ENCODE results near the gene DDIT4. TPM values are rescaled to one million over a fixed set of nuclear protein-coding genes. Genes with fewer than 3 reads are reported as not detected.
"Not testable (repeated sequence)": the region's sequence is repeated elsewhere in the genome, so short reads cannot be mapped to it uniquely, and the experiment has no call there.

The DDIT4 gene
- polyA plus RNA-seq, 1 donor from 2014 or later = 29.9 TPM

GRCh38 chr10:72306215-72306760, 32.6 kb downstream of the DDIT4 start:
- no peaks in the 10 kb centered on the region for H3K36me3 ChIP-seq (ENCODE audit: insufficient read depth, low read length)
- no peak overlapping the region for H3K4me2 ChIP-seq (ENCODE audit: low read length)
- no peaks in the 10 kb centered on the region for H3K9me3 ChIP-seq (ENCODE audit: low read length)
- H3F3A ChIP-seq (ENCODE audit: insufficient read depth, low read length, poor library complexity, severe bottlenecking) = no peaks in the 10 kb centered on the region
- no peaks in the 10 kb centered on the region for H3K9me2 ChIP-seq (ENCODE audit: insufficient read depth, low read length)
- no peaks in the 10 kb centered on the region for H3K79me2 ChIP-seq (replicated peaks; ENCODE audit: insufficient read depth, low read length)
- H4K20me1 ChIP-seq (ENCODE audit: insufficient read depth) = no peaks in the 10 kb centered on the region
- H3K4me3 ChIP-seq (ENCODE audit: low read length) = no peak overlapping the region
- no peaks in the 10 kb centered on the region for H3K27me3 ChIP-seq (ENCODE audit: insufficient read depth, low read depth, low read length)
- H3K9ac ChIP-seq (ENCODE audit: low read length) = no peak overlapping the region
- TF ChIP-seq CTCF (IDR thresholded peaks at IDR 0.05; ENCODE audit: poor library complexity, severe bottlenecking) (no peak), MXI1 (conservative IDR thresholded peaks at IDR 0.05; ENCODE audit: poor library complexity, severe bottlenecking) (no peak), RAD21 (conservative IDR thresholded peaks at IDR 0.05) (no peak), POLR2AphosphoS5 (IDR thresholded peaks at IDR 0.05) (no peak), TAF1 (IDR thresholded peaks at IDR 0.05; ENCODE audit: low read depth) (no peak), EZH2 (IDR thresholded peaks at IDR 0.05; ENCODE audit: borderline replicate concordance, insufficient read depth, low read length, poor library complexity, severe bottlenecking) (no peak), EP300 (conservative IDR thresholded peaks at IDR 0.05; ENCODE audit: poor library complexity, severe bottlenecking) (no peak), SMC3 (conservative IDR thresholded peaks at IDR 0.05; ENCODE audit: poor library complexity) (no peak)
- TF ChIP-seq, protein P1, sequence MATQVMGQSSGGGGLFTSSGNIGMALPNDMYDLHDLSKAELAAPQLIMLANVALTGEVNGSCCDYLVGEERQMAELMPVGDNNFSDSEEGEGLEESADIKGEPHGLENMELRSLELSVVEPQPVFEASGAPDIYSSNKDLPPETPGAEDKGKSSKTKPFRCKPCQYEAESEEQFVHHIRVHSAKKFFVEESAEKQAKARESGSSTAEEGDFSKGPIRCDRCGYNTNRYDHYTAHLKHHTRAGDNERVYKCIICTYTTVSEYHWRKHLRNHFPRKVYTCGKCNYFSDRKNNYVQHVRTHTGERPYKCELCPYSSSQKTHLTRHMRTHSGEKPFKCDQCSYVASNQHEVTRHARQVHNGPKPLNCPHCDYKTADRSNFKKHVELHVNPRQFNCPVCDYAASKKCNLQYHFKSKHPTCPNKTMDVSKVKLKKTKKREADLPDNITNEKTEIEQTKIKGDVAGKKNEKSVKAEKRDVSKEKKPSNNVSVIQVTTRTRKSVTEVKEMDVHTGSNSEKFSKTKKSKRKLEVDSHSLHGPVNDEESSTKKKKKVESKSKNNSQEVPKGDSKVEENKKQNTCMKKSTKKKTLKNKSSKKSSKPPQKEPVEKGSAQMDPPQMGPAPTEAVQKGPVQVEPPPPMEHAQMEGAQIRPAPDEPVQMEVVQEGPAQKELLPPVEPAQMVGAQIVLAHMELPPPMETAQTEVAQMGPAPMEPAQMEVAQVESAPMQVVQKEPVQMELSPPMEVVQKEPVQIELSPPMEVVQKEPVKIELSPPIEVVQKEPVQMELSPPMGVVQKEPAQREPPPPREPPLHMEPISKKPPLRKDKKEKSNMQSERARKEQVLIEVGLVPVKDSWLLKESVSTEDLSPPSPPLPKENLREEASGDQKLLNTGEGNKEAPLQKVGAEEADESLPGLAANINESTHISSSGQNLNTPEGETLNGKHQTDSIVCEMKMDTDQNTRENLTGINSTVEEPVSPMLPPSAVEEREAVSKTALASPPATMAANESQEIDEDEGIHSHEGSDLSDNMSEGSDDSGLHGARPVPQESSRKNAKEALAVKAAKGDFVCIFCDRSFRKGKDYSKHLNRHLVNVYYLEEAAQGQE (IDR thresholded peaks at IDR 0.05; ENCODE audit: borderline replicate concordance) = no peak
- no peak overlapping the region for H3K27ac ChIP-seq (ENCODE audit: low read length)
- no peak overlapping the region for H2AFZ ChIP-seq (ENCODE audit: low read depth, low read length)

GRCh38 chr10:72307711-72308110, 34.0 kb downstream of the DDIT4 start:
- not testable (repeated sequence) for H3K9me2 ChIP-seq (ENCODE audit: insufficient read depth, low read length); H3K4me3 ChIP-seq (ENCODE audit: low read length)

More at GRCh38 chr10:72307711-72308110, 34.0 kb downstream of the DDIT4 start:
- H3F3A ChIP-seq (ENCODE audit: insufficient read depth, low read length, poor library complexity, severe bottlenecking); H3K9ac ChIP-seq (ENCODE audit: low read length); H3K9me3 ChIP-seq (ENCODE audit: low read length); H3K36me3 ChIP-seq (ENCODE audit: insufficient read depth, low read length); H3K79me2 ChIP-seq (replicated peaks; ENCODE audit: insufficient read depth, low read length); H3K27ac ChIP-seq (ENCODE audit: low read length); H4K20me1 ChIP-seq (ENCODE audit: insufficient read depth); H3K27me3 ChIP-seq (ENCODE audit: insufficient read depth, low read depth, low read length); H2AFZ ChIP-seq (ENCODE audit: low read depth, low read length); H3K4me2 ChIP-seq (ENCODE audit: low read length): not testable (repeated sequence)

All from neural cell (in vitro differentiated cells).